K562 (cell line): ENCODE results near the gene VWA8. TPM values are rescaled to one million over a fixed set of nuclear protein-coding genes. Genes with fewer than 3 reads are reported as not detected.

Experiments
- ATAC-seq: fragments of 200-7000 bp; cut with Tn5 transposase; 3 replicates; pipeline ENCODE4 v1.9.1; 2020; ENCODE audit warnings: moderate library complexity
- BruUV-seq: library from RNA; stranded (reverse); fragments of 400-500 nt; replicated peaks from 2 replicates; lab custom pipeline; 2021; lab: Mats Ljungman, UMichigan
- CTCF ChIA-PET: fragments of 300-600 bp; formaldehyde crosslinking; extraction: SDS; loops from one replicate; lab custom pipeline; 2021; ENCODE audit warnings: low intra/inter-chr PET ratio; lab: Yijun Ruan, JAX
- POLR2A ChIA-PET: fragments of 300-600, 350-650 bp; sonication (Branson Sonifier 250); formaldehyde crosslinking; extraction: SDS; loops from one replicate; lab custom pipeline; 2021; ENCODE audit warnings: antibody characterized with exemption, inconsistent platforms; lab: Yijun Ruan, JAX
- DNase-seq, 4 experiments: peaks; one replicate each; pipeline versions ENCODE4 v3.0.0 to v3.0.0-alpha.2; 2011 to 2018; ENCODE audit warnings: low spot score in 3 of 4, mixed read lengths in 3 of 4; ENCODE audit errors: extremely low read depth in 1 of 4
- FAIRE-seq: peaks from 2 replicates; lab custom pipeline; 2011; peaks lifted over from hg19 to GRCh38; lab: Jason Lieb, UNC
- H2AFZ ChIP-seq: 2 replicates; pipeline ENCODE4 v1.6.0; 2011; ENCODE audit warnings: low read depth, low read length, control low read depth, inconsistent platforms
- H3K27ac ChIP-seq: fragments of 200-600 bp; 3 replicates; pipeline ENCODE4 v1.8.0; 2011; ENCODE audit warnings: low read depth, mild to moderate bottlenecking, control low read depth, inconsistent platforms, low read length, moderate library complexity, mixed read lengths; ENCODE audit errors: extremely low read depth
- H3K27me3 ChIP-seq, 2 experiments: fragments of 300-600 bp in 1 of 2; 2 replicates in 1 of 2; 3 replicates in 1 of 2; pipeline versions ENCODE4 v1.6.0 to v1.8.0; 2011; ENCODE audit warnings: inconsistent platforms in 2 of 2, low read length in 2 of 2, mild to moderate bottlenecking in 1 of 2, mixed read lengths in 1 of 2, moderate library complexity in 1 of 2; ENCODE audit not compliant: control insufficient read depth in 2 of 2, insufficient read depth in 2 of 2
- H3K36me3 ChIP-seq: fragments of 300-600 bp; 3 replicates; pipeline ENCODE4 v1.8.0; 2011; ENCODE audit warnings: mild to moderate bottlenecking, low read length, inconsistent platforms; ENCODE audit not compliant: control insufficient read depth, insufficient read depth
- H3K4me1 ChIP-seq, 2 experiments: fragments of 200-600 bp in 1 of 2; replicated peaks in 1 of 2; 2 replicates in 1 of 2; 3 replicates in 1 of 2; pipeline versions ENCODE4 v1.5.1 to v1.8.0; 2011; ENCODE audit warnings: inconsistent platforms in 2 of 2, low read length in 2 of 2, mild to moderate bottlenecking in 1 of 2, mixed read lengths in 1 of 2, moderate library complexity in 1 of 2; ENCODE audit not compliant: control insufficient read depth in 2 of 2, insufficient read depth in 2 of 2
- H3K4me2 ChIP-seq: 2 replicates; pipeline ENCODE4 v1.6.1; 2011; ENCODE audit warnings: low read length, control low read depth, inconsistent platforms, mixed read lengths; ENCODE audit not compliant: insufficient read depth
- H3K4me3 ChIP-seq: fragments of 200-600 bp; sonication (generic), shearing (Covaris generic); 2 replicates; pipeline ENCODE4 v1.5.1; 2016; ENCODE audit warnings: control low read depth, inconsistent platforms
- H3K79me2 ChIP-seq: fragments of 200-600 bp; 3 replicates; pipeline ENCODE4 v1.8.0; 2011; ENCODE audit warnings: low read length, inconsistent platforms; ENCODE audit not compliant: control insufficient read depth, insufficient read depth
- H3K9ac ChIP-seq, 2 experiments: 2 replicates each; pipeline versions ENCODE4 v1.6.0 to v1.6.1; 2011; ENCODE audit warnings: low read depth in 2 of 2, low read length in 2 of 2, control low read depth in 1 of 2, inconsistent platforms in 1 of 2, mild to moderate bottlenecking in 1 of 2, mixed read lengths in 1 of 2; ENCODE audit not compliant: insufficient read depth in 1 of 2
- H3K9me1 ChIP-seq: one replicate; pipeline ENCODE4 v1.6.0; 2011; ENCODE audit warnings: inconsistent platforms, mild to moderate bottlenecking, low read length, moderate library complexity; ENCODE audit not compliant: control insufficient read depth, insufficient read depth
- H3K9me3 ChIP-seq: replicated peaks from 2 replicates; pipeline ENCODE4 v1.5.1; 2011; ENCODE audit warnings: low read depth, low read length, inconsistent platforms; ENCODE audit not compliant: control insufficient read depth, insufficient read depth
- H4K20me1 ChIP-seq: replicated peaks from 2 replicates; pipeline ENCODE4 v1.6.1; 2011; ENCODE audit warnings: low read length, inconsistent platforms, mixed read lengths; ENCODE audit not compliant: control insufficient read depth, insufficient read depth
- CEBPG ChIP-seq, 3 experiments: fragments of 200-800 bp in 1 of 3; sonication (Bioruptor generic) in 1 of 3; sonication (generic) in 1 of 3; formaldehyde crosslinking in 1 of 3; IDR thresholded peaks in 2 of 3; conservative IDR thresholded peaks in 1 of 3; 2 replicates each; pipeline versions ENCODE4 v1.6.1 to v1.8.0; 2016 to 2022; ENCODE audit warnings: missing compliant biosample characterization in 2 of 3, missing genetic modification characterization in 2 of 3, mild to moderate bottlenecking in 1 of 3, missing genetic modification reagents in 1 of 3
- GTF2F1 ChIP-seq: IDR thresholded peaks from 2 replicates; pipeline ENCODE4 v1.6.1; 2011; ENCODE audit warnings: low read depth, low read length, improper control_type of control experiment
- KLF13 ChIP-seq: fragments of 450-650 bp; IDR thresholded peaks from 2 replicates; pipeline ENCODE4 v1.6.1; 2016; ENCODE audit warnings: missing genetic modification characterization, low read depth, mild to moderate bottlenecking, missing compliant biosample characterization, moderate library complexity, borderline replicate concordance
- NCOA4 ChIP-seq: fragments of 450-650 bp; IDR thresholded peaks from 2 replicates; pipeline ENCODE4 v1.6.1; 2018; ENCODE audit warnings: mild to moderate bottlenecking; ENCODE audit not compliant: partially characterized antibody
- TBL1XR1 ChIP-seq, 2 experiments: IDR thresholded peaks; 2 replicates each; pipeline ENCODE4 v1.6.1; 2012; ENCODE audit warnings: improper control_type of control experiment in 2 of 2, low read length in 2 of 2, mild to moderate bottlenecking in 1 of 2
- WGBS: fragments of 100-300 bp; shearing (Covaris generic); methylation state at CpG from one replicate; pipeline ENCODE4 v1.1.6; 2016; ENCODE audit warnings: low coverage, mixed read lengths; ENCODE audit not compliant: insufficient coverage; ENCODE audit errors: missing lambda C conversion rate; 5-methylcytosine and 5-hydroxymethylcytosine counted together
- in situ Hi-C: fragments of 300-500 bp; cut with MboI; formaldehyde crosslinking; loops from 4 replicates; pipeline ENCODE4 v1.15.0; 2018; ENCODE audit warnings: inconsistent platforms, mixed read lengths
- intact Hi-C: fragments of 100-400 bp; cut with micrococcal nuclease; formaldehyde crosslinking; loops from 2 replicates; pipeline ENCODE4 v1.14.2; 2022
- polyA plus RNA-seq, 8 experiments: library from polyadenylated mRNA; depleted of rRNA in 4 of 8; stranded (reverse) in 5 of 8; unstranded in 3 of 8; fragments of >200 nt; fragmentation: Nextera tagmentation in 2 of 8; fragmentation: Illumina TruSeq in 1 of 8; extraction: Ambion mirVana in 2 of 8; extraction: Trizol in 1 of 8; gene quantifications; 2 replicates each; pipeline versions ENCODE4 v1.2.1 to v1.2.3, GENCODE V29; 2011 to 2014; ENCODE audit warnings: inconsistent platforms in 1 of 8, missing spikeins in 1 of 8
- total RNA-seq, 7 experiments: library from RNA; depleted of rRNA in 6 of 7; stranded (reverse); fragments of >200 nt in 6 of 7; fragmentation: Illumina TruSeq in 2 of 7; extraction: Trizol in 2 of 7; gene quantifications; 2 replicates each; pipeline versions ENCODE4 v1.2.1 to v1.2.3, GENCODE V29; 2011 to 2021; ENCODE audit warnings: low replicate concordance in 1 of 7
- TF ChIP-seq, protein P1 (sequence below): sonication (generic); formaldehyde crosslinking; IDR thresholded peaks from 2 replicates; pipeline ENCODE4 v1.8.1; 2023; ENCODE audit warnings: mild to moderate bottlenecking, missing genetic modification reagents
- TF ChIP-seq, protein P2 (sequence below): fragments of 250-450 bp; sonication (Bioruptor Pico); IDR thresholded peaks from 2 replicates; pipeline ENCODE4 v1.4.0; 2020

VWA8 gene
- total and polyA plus RNA-seq, 9 of the 15 experiments (the other 6 are each of a cell fraction or from before 2014, with no cell fraction given), result 2.1 to 18.5 (median 13.3) TPM

DNA sequence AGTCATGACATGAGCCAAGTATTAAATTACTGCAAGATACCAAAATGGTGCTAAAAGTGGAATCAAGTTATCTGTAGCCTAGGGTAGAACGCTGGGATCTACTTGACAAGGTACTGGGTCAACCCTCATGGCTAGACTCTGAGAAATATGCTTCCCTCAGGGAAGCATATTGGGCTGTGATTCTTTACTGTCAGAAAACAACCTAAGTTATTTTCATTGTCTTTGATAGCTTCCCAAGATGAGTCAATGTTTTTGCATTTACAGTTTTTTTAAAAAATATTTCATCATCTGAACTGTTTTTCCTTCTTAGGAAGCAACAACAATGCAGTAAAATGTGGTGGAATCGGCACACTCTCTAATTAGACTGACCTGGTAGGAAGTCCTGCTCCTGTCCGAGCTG is 285.6 kb downstream of the VWA8 start:
- 89% methylated on average over 3 of the region's 3 CpGs for WGBS
- DNase-seq, result no peak

DNA sequence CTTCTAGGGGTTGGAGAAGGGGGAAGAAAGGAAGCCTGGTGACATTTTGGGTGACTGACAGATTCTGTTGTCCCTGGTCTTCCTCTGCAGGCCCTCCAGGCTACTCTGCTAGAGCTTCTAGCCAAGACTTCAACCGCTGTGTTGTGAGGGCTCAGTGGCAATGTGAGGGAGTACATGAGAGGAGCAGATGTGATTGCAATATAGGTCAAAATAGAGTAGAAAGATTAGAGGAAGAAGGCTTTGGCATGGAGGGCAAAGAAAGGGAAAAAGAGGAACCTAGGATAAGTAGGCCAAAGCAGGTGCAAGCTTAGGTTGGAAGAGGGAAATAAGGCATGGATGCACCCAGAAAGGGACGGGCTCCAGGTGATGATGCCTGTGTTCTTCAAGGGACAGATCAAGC is 286.7 kb downstream of the VWA8 start:
- ChIA-PET CTCF (no interaction called here), POLR2A (no interaction called here)
- no peaks in the 10 kb centered on the region for H3K79me2 ChIP-seq
- H3K36me3 ChIP-seq, result peaks cover 6% of the 10 kb centered on the region; the same call in 1 of the 3 replicates
- no peak overlapping the region for H3K9ac ChIP-seq
- no peak overlapping the region for H3K27ac ChIP-seq
- H3K9me3 ChIP-seq, result no peaks in the 10 kb centered on the region
- no peak for ATAC-seq
- WGBS, result 50% methylated on average over 2 of the region's 2 CpGs
- no peak for DNase-seq
- no peaks in the 10 kb centered on the region for H3K9me1 ChIP-seq
- FAIRE-seq, result no peak
- no peak overlapping the region for H3K4me3 ChIP-seq
- H2AFZ ChIP-seq, result no peak overlapping the region
- no TSS peak for BruUV-seq
- H3K27me3 ChIP-seq, result no peaks in the 10 kb centered on the region
- no peaks in the 10 kb centered on the region for H4K20me1 ChIP-seq
- H3K4me1 ChIP-seq, result no peaks in the 10 kb centered on the region; a peak in 1 of 5 replicates
- in situ Hi-C loops (no loop called here), intact Hi-C loops (loop anchor here (10.0 kb wide), 1 partner anchor 821 kb away; no protein-coding TSS in a partner anchor)
- no peak overlapping the region for H3K4me2 ChIP-seq
- TF ChIP-seq, protein P1, sequence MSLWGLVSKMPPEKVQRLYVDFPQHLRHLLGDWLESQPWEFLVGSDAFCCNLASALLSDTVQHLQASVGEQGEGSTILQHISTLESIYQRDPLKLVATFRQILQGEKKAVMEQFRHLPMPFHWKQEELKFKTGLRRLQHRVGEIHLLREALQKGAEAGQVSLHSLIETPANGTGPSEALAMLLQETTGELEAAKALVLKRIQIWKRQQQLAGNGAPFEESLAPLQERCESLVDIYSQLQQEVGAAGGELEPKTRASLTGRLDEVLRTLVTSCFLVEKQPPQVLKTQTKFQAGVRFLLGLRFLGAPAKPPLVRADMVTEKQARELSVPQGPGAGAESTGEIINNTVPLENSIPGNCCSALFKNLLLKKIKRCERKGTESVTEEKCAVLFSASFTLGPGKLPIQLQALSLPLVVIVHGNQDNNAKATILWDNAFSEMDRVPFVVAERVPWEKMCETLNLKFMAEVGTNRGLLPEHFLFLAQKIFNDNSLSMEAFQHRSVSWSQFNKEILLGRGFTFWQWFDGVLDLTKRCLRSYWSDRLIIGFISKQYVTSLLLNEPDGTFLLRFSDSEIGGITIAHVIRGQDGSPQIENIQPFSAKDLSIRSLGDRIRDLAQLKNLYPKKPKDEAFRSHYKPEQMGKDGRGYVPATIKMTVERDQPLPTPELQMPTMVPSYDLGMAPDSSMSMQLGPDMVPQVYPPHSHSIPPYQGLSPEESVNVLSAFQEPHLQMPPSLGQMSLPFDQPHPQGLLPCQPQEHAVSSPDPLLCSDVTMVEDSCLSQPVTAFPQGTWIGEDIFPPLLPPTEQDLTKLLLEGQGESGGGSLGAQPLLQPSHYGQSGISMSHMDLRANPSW (CRISPR knock-in tag), result no peak
- TF ChIP-seq NCOA4 (no peak), GTF2F1 (no peak), TBL1XR1 (IDR thresholded peaks at IDR 0.05; ENCODE audit: low read length in 2 of 2) (no peak)
- TF ChIP-seq, protein P2, sequence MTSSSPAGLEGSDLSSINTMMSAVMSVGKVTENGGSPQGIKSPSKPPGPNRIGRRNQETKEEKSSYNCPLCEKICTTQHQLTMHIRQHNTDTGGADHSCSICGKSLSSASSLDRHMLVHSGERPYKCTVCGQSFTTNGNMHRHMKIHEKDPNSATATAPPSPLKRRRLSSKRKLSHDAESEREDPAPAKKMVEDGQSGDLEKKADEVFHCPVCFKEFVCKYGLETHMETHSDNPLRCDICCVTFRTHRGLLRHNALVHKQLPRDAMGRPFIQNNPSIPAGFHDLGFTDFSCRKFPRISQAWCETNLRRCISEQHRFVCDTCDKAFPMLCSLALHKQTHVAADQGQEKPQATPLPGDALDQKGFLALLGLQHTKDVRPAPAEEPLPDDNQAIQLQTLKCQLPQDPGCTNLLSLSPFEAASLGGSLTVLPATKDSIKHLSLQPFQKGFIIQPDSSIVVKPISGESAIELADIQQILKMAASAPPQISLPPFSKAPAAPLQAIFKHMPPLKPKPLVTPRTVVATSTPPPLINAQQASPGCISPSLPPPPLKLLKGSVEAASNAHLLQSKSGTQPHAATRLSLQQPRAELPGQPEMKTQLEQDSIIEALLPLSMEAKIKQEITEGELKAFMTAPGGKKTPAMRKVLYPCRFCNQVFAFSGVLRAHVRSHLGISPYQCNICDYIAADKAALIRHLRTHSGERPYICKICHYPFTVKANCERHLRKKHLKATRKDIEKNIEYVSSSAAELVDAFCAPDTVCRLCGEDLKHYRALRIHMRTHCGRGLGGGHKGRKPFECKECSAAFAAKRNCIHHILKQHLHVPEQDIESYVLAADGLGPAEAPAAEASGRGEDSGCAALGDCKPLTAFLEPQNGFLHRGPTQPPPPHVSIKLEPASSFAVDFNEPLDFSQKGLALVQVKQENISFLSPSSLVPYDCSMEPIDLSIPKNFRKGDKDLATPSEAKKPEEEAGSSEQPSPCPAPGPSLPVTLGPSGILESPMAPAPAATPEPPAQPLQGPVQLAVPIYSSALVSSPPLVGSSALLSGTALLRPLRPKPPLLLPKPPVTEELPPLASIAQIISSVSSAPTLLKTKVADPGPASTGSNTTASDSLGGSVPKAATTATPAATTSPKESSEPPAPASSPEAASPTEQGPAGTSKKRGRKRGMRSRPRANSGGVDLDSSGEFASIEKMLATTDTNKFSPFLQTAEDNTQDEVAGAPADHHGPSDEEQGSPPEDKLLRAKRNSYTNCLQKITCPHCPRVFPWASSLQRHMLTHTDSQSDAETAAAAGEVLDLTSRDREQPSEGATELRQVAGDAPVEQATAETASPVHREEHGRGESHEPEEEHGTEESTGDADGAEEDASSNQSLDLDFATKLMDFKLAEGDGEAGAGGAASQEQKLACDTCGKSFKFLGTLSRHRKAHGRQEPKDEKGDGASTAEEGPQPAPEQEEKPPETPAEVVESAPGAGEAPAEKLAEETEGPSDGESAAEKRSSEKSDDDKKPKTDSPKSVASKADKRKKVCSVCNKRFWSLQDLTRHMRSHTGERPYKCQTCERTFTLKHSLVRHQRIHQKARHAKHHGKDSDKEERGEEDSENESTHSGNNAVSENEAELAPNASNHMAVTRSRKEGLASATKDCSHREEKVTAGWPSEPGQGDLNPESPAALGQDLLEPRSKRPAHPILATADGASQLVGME (CRISPR knock-in tag), result no peak

More for the DNA sequence above, 285.6 kb downstream of the VWA8 start:
- Histone ChIP-seq H3K27me3 (no peaks in the 10 kb centered on the region), H3K4me2 (no peak overlapping the region), H3K36me3 (peaks cover 6% of the 10 kb centered on the region; the same call in 1 of the 3 replicates), H4K20me1 (no peaks in the 10 kb centered on the region), H3K4me1 (no peaks in the 10 kb centered on the region; a peak in 1 of 5 replicates), H3K9me1 (no peaks in the 10 kb centered on the region), H2AFZ (no peak overlapping the region), H3K27ac (no peak overlapping the region), H3K79me2 (no peaks in the 10 kb centered on the region), H3K9me3 (no peaks in the 10 kb centered on the region), H3K4me3 (no peak overlapping the region), H3K9ac (no peak overlapping the region)
- FAIRE-seq (no peak), ATAC-seq (no peak)
- TF ChIP-seq CEBPG (CRISPR knock-in tag; IDR thresholded peaks at IDR 0.05) (no peak), CEBPG (tag; conservative IDR thresholded peaks at IDR 0.05 in 1 of 2, IDR thresholded peaks at IDR 0.05 in 1 of 2) (peak in 1 of 2 experiments; percentile 35; a peak in 1 of 4 replicates), KLF13 (tag) (no peak)
- no TSS peak for BruUV-seq
- ChIA-PET POLR2A (no interaction called here), CTCF (no interaction called here)
- in situ Hi-C loops (no loop called here), intact Hi-C loops (loop anchor here (10.0 kb wide), 1 partner anchor 819 kb away; no protein-coding TSS in a partner anchor)
